GM18505 (cell line): Measurements from ENCODE around the gene GNG7.

Experiments
- ATAC-seq: cut with Tn5 transposase; IDR thresholded peaks from one replicate; pipeline ENCODE4 v1.9.1; 2021; ENCODE audit not compliant: unreplicated experiment
- POLR2A ChIP-seq: IDR thresholded peaks from 4 replicates; pipeline ENCODE4 v1.6.1; 2011; ENCODE audit warnings: borderline replicate concordance; ENCODE audit not compliant: insufficient read depth, insufficient read length; ENCODE audit errors: extremely low read depth

GNG7 gene

GRCh38 chr19:2485428-2485827 lies 217.1 kb downstream of the GNG7 start:
- no peak for TF ChIP-seq POLR2A
- ATAC-seq, result no peak

GRCh38 chr19:2484178-2484937 lies 218.1 kb downstream of the GNG7 start:
- no peak for TF ChIP-seq POLR2A
- ATAC-seq, result no peak

GRCh38 chr19:2483484-2484151 lies 218.9 kb downstream of the GNG7 start:
- TF ChIP-seq POLR2A, result no peak
- no peak for ATAC-seq

- no peak for ATAC-seq
- TF ChIP-seq POLR2A, result no peak
Measured at GRCh38 chr19:2483084-2483483, 219.4 kb downstream of the GNG7 start.

GRCh38 chr19:2482354-2483038 lies 220.0 kb downstream of the GNG7 start:
- no peak for TF ChIP-seq POLR2A
- no peak for ATAC-seq

GRCh38 chr19:2481466-2481865 lies 221.0 kb downstream of the GNG7 start:
- no peak for TF ChIP-seq POLR2A
- no peak for ATAC-seq

- TF ChIP-seq POLR2A, result no peak
- no peak for ATAC-seq
Measured at GRCh38 chr19:2479556-2480194, 222.8 kb downstream of the GNG7 start.

GRCh38 chr19:2478756-2479555 lies 223.5 kb downstream of the GNG7 start:
- TF ChIP-seq POLR2A, result no peak
- ATAC-seq, result no peak

- no peak for TF ChIP-seq POLR2A
- no peak for ATAC-seq
Measured at GRCh38 chr19:2478278-2478755, 224.2 kb downstream of the GNG7 start.

GRCh38 chr19:2477732-2478191 lies 224.7 kb downstream of the GNG7 start:
- TF ChIP-seq POLR2A, result peak; percentile 56
- ATAC-seq, result no peak

- ATAC-seq, result no peak
- TF ChIP-seq POLR2A, result no peak
Measured at GRCh38 chr19:2477141-2477710, 225.3 kb downstream of the GNG7 start.
